HepG2 (cell line): Measurements from ENCODE around the gene MKS1. TPM values are rescaled to one million over a fixed set of nuclear protein-coding genes. Genes with fewer than 3 reads are reported as not detected.

Experiments
- ATF3 ChIP-seq: sonication (generic); formaldehyde crosslinking; IDR thresholded peaks from 2 replicates; pipeline ENCODE4 v1.4.0; 2020; ENCODE audit warnings: missing genetic modification reagents
- BCL3 ChIP-seq: sonication (generic); formaldehyde crosslinking; IDR thresholded peaks from 2 replicates; pipeline ENCODE4 v1.5.1; 2020; ENCODE audit warnings: mild to moderate bottlenecking, missing genetic modification reagents, moderate library complexity
- GABPB1 ChIP-seq: IDR thresholded peaks from 2 replicates; pipeline ENCODE4 v1.6.1; 2016; ENCODE audit warnings: mild to moderate bottlenecking, missing genetic modification reagents, moderate library complexity, missing compliant biosample characterization
- MED8 ChIP-seq: sonication (generic); formaldehyde crosslinking; IDR thresholded peaks from 2 replicates; pipeline ENCODE4 v1.8.1; 2023; ENCODE audit warnings: mild to moderate bottlenecking, missing genetic modification reagents; ENCODE audit not compliant: insufficient replicate concordance
- MLX ChIP-seq: IDR thresholded peaks from 2 replicates; pipeline ENCODE4 v1.6.1; 2016
- NFIC ChIP-seq: IDR thresholded peaks from 2 replicates; pipeline ENCODE4 v1.6.1; 2012; ENCODE audit warnings: mild to moderate bottlenecking, low read length, inconsistent platforms
- NR3C1 ChIP-seq: sonication (generic); formaldehyde crosslinking; IDR thresholded peaks from 2 replicates; pipeline ENCODE4 v1.4.0; 2020; ENCODE audit warnings: missing genetic modification reagents
- POLR2A ChIP-seq, 2 experiments: IDR thresholded peaks; 2 replicates each; pipeline ENCODE4 v1.6.1; 2011; ENCODE audit warnings: low read depth in 2 of 2, low read length in 2 of 2, mild to moderate bottlenecking in 1 of 2, moderate library complexity in 1 of 2; ENCODE audit not compliant: insufficient read depth in 1 of 2
- SRY ChIP-seq: sonication (generic); formaldehyde crosslinking; IDR thresholded peaks from 2 replicates; pipeline ENCODE4 v1.8.0; 2022; ENCODE audit warnings: mild to moderate bottlenecking, missing genetic modification reagents
- SYNCRIP ChIP-seq: fragments of 200-400 bp; formaldehyde crosslinking; IDR thresholded peaks from 2 replicates; pipeline ENCODE4 v1.6.1; 2018; ENCODE audit warnings: mild to moderate bottlenecking, low read depth, low read length; ENCODE audit not compliant: insufficient read depth
- TMF1 ChIP-seq: sonication (generic); formaldehyde crosslinking; IDR thresholded peaks from 2 replicates; pipeline ENCODE4 v1.8.1; 2022; ENCODE audit warnings: low read depth, missing genetic modification reagents
- ZNF142 ChIP-seq: sonication (generic); formaldehyde crosslinking; IDR thresholded peaks from 2 replicates; pipeline ENCODE4 v1.4.0; 2020; ENCODE audit warnings: missing genetic modification reagents
- ZNF354B ChIP-seq: sonication (generic); formaldehyde crosslinking; IDR thresholded peaks from 2 replicates; pipeline ENCODE4 v1.8.0; 2022; ENCODE audit warnings: mild to moderate bottlenecking, missing genetic modification reagents
- ZNF501 ChIP-seq: sonication (generic); formaldehyde crosslinking; IDR thresholded peaks from 2 replicates; pipeline ENCODE4 v1.5.1; 2020; ENCODE audit warnings: mild to moderate bottlenecking, moderate library complexity, missing genetic modification reagents
- ZNF512B ChIP-seq: sonication (generic); formaldehyde crosslinking; IDR thresholded peaks from 2 replicates; pipeline ENCODE4 v1.5.1; 2020; ENCODE audit warnings: missing genetic modification reagents, mild to moderate bottlenecking, borderline replicate concordance
- ZNF674 ChIP-seq: sonication (generic); formaldehyde crosslinking; IDR thresholded peaks from 2 replicates; pipeline ENCODE4 v1.5.0; 2020; ENCODE audit warnings: low read depth, mild to moderate bottlenecking, missing genetic modification reagents
- polyA plus RNA-seq, 8 experiments: library from polyadenylated mRNA; depleted of rRNA in 3 of 8; stranded (reverse) in 7 of 8; unstranded in 1 of 8; fragments of >200 nt; fragmentation: Illumina TruSeq in 4 of 8; extraction: Trizol in 4 of 8; gene quantifications; 2 replicates each; pipeline versions ENCODE4 v1.2.1 to v1.2.3, GENCODE V29; 2011 to 2016; ENCODE audit warnings: low read depth in 4 of 8, missing spikeins in 1 of 8, mixed read lengths in 1 of 8; ENCODE audit not compliant: insufficient read depth in 1 of 8
- total RNA-seq, 5 experiments: library from RNA; depleted of rRNA; stranded (reverse); fragments of >200 nt; fragmentation: Illumina TruSeq; extraction: Trizol; gene quantifications; 2 replicates each; pipeline ENCODE4 v1.2.3, GENCODE V29; 2016; ENCODE audit warnings: low read depth in 1 of 5

The MKS1 gene
- total and polyA plus RNA-seq, 2 of the 13 experiments (the other 11 are each of a cell fraction or from before 2014, with no cell fraction given): 16.1 to 26.3 TPM

- TF ChIP-seq ZNF142 (CRISPR knock-in tag) (no peak), GABPB1 (CRISPR knock-in tag) (no peak), ZNF674 (CRISPR knock-in tag) (no peak; the same call in 1 of the 2 replicates), POLR2A (IDR thresholded peaks at IDR 0.05; ENCODE audit: insufficient read depth in 1 of 2, low read depth in 2 of 2, low read length in 2 of 2) (no peak), MLX (CRISPR knock-in tag) (no peak), SYNCRIP (no peak), SRY (CRISPR knock-in tag) (no peak), NR3C1 (no peak), NFIC (no peak), ZNF512B (CRISPR knock-in tag) (no peak), BCL3 (CRISPR knock-in tag) (no peak), ATF3 (no peak), ZNF501 (CRISPR knock-in tag) (no peak), ZNF354B (CRISPR knock-in tag) (no peak), MED8 (CRISPR knock-in tag) (no peak), TMF1 (CRISPR knock-in tag) (no peak)
These were observed 31.4 kb upstream of the MKS1 start (continued) for GRCh38 chr17:58250344-58251011.
